IPS-11a (cell line): ENCODE data around the gene CAPN5.

Experiments
- H3K4me3 ChIP-seq: one replicate; pipeline ENCODE4 v1.5.1; 2013; ENCODE audit warnings: low read depth, low read length, control low read depth

CAPN5 gene

GRCh38 chr11:77144857-77145428 is 78.2 kb downstream of the CAPN5 start:
- H3K4me3 ChIP-seq, result no peak overlapping the region

DNA sequence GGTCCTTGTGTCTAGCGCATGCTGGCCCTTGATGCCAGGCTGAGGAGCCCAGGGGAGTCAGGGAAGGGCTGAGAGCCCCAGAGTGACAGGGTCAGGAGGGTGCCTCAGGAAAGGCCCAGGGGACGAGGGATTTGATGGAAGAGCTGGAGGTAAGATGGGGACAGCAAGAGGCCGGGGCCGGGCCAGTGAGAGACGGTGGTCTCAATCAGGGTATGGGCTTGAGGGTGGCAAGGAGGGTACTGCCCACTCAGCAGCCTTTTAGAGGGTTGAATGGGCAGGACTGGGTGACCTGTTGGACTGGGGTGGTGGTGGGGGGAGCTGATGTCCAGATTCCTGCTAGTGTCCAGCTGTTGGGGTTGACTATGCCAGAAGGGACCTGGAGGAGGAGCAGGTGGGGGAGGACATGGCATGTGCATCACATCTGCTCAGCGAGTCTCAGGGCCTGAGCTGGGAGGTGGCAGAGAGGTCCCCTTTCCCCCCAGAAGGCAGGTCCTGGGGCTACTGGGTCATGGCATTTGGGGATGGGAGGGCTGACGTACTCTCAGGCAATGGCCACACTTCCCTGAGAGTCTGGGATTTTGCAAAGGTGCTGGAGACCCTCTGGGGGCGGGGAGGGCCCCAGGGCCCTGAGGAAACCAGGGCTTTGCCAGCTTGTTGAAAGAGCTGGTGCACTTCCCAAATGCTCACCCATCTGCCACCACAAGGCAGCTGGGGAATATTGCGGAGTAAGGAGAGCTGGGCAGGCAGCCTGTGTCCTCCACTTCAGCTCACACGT is 79.7 kb downstream of the CAPN5 start:
- H3K4me3 ChIP-seq, result no peak overlapping the region

DNA sequence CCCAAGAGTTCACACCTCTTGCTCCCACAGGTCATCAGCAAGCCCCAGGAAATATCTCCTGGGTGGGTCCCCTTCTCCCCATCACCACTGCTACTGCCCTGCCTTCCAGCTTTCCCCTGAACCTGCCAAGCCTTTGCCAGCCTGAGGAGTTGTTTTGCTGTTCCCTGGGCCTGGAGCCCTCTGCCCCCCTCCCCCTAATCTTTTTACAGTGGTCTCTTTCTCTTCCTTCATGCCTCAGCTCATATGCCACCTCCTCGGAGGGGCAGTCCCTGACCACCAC is 80.2 kb downstream of the CAPN5 start:
- no peak overlapping the region for H3K4me3 ChIP-seq

- peak overlapping the region; percentile 65 for H3K4me3 ChIP-seq
These were observed 81.0 kb downstream of the CAPN5 start for GRCh38 chr11:77147668-77148321.

DNA sequence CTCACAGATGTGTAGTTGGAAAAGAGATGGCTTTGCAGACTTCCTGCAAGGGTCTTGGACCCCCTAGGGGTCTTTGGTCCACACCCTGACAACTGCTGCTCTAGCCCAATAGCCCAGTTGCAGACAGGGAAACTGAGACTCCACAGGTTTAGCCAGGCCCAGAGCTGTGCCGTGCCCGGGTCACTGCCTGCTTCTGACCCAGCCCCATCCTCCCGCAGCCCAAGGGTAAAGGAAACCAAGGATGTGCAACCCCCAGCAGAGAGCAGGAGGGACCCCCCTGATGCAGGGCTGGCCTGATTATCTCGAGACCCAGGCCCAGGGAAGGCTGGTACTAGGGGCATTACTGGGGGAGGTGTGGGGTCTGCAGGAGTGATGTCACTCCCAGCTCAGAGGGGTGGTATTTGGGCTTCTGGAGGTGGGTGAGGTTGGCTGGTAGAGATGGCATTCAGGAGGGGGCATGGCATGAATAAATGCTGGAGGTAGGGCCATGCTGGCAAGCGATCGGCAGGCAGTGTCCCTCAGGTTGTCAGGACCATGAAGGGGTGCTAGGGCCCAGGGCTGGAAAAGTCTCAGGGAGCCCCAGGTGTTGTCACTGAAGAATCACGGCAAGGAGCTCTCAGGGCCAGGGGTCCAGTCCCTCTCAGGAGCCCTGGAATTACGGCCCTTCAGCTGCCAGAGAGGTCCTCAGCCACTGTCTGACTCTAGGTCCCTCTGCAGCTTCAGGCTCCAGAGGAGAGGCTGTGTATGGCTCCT is 82.4 kb downstream of the CAPN5 start:
- no peak overlapping the region for H3K4me3 ChIP-seq

DNA sequence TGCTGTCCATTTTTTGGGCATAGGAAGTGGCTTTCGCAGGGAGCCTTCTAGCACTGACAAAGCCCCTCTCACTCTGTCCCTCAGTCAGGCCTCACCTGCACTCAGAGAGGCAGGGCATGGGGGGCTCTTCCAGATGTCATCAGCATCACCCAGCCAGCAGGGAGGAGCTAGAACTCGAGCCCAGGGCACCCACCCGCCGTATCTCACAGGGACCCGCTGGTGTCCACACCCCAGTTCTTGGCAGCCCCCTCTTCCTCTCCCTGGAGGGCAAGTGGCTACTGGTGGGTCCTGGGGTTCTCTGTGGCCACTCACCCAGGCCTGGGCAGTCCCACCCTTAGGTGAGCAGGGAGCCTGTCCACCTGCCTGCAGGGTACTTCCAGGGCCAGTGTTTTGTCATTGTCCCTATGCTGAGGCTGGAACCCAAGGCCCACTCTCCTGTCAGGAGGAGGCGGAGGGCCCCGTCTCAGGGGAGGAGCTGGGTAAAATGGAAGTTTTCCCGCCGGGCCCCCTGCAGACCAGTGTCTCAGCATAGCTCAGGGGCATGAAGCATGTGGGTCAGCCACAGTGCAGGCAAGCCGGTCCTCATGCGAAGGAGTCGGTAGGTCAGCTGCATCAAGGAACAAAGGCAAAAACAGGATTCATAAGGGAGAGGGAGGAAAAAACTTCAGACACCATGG is 83.1 kb downstream of the CAPN5 start:
- no peak overlapping the region for H3K4me3 ChIP-seq

DNA sequence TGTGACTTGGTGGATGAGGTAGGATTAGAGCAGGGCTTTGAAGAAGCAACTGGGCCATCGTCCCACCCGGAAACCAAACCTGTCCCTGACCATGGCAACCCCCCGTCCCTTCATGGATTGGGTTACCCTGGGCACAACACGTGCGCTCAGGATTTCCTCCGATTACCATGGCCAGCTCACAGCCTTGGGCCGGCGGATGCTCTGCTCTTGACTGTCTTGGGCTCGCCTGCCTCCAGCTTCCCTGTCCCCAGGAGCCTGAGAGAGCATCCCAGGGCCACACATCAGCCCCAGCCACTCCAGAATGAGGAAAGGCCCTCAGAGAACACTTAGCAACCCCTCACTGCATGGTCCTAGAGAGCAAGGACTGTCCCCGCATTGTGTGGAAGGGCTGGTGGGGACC is 84.1 kb downstream of the CAPN5 start:
- no peak overlapping the region for H3K4me3 ChIP-seq

- H3K4me3 ChIP-seq, result no peak overlapping the region
These were observed 85.2 kb downstream of the CAPN5 start for GRCh38 chr11:77151804-77152509.

GRCh38 chr11:77152846-77153245 is 86.1 kb downstream of the CAPN5 start:
- no peak overlapping the region for H3K4me3 ChIP-seq

- H3K4me3 ChIP-seq, result no peak overlapping the region
These were observed 86.8 kb downstream of the CAPN5 start for GRCh38 chr11:77153276-77154185.

- H3K4me3 ChIP-seq, result no peak overlapping the region
These were observed 87.8 kb downstream of the CAPN5 start for GRCh38 chr11:77154381-77155081.

GRCh38 chr11:77155082-77155475 is 88.3 kb downstream of the CAPN5 start:
- H3K4me3 ChIP-seq, result no peak overlapping the region

GRCh38 chr11:77155556-77156130 is 88.9 kb downstream of the CAPN5 start:
- no peak overlapping the region for H3K4me3 ChIP-seq

DNA sequence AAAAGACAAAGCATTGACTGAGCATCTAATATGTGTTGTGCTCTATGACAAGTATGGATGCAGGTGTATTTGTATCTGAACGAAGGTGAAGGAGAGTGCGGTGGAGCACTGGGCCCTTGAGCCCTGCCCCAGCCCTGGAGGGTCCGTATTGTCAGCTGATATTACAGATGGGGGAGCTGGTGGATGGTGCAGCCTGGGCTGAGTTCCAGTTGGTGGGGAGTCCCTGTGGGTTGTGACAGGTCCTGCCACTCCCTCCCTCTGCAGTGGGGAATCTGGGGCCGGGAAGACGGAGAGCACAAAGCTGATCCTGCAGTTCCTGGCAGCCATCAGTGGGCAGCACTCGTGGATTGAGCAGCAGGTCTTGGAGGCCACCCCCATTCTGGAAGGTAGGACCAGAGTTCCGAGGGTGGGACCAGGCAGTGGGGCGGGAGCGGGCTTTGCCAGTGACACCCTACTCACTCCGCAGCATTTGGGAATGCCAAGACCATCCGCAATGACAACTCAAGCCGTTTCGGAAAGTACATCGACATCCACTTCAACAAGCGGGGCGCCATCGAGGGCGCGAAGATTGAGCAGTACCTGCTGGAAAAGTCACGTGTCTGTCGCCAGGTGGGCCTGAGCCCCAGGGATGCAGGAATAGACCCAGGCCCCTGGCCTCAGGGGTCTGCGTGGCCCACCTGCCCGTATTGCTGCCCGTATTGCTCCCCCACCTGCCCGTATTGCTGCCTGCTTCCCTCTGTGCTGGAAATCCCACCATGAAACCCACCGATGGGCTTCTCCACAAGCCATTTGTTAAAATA is 89.8 kb downstream of the CAPN5 start:
- H3K4me3 ChIP-seq, result no peak overlapping the region

DNA sequence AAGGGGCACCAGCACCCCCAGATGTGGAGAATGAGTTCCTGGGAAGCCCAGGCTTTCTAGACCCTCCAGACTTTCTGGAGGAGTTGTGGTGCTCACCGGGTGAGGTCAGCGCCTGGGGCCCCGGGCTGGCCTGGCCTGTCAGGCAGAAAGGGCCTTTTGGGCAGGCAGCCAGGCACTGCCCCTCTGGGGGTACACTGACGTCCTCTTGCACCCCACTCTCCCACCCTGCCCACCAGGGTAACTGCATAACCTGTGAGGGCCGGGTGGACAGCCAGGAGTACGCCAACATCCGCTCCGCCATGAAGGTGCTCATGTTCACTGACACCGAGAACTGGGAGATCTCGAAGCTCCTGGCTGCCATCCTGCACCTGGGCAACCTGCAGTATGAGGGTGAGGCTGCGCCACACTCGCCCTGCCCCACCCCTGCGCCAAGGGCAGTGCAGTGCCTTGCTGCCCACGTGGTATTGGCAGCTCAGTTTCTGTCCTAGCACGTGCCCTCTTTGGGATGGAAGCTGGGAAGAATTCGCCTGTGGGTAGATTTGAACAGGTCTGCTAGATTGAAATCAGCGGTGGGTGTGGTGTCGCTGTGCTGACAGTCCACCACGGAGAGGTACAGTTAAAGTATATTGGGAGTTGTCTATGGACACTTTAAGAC is 91.4 kb downstream of the CAPN5 start:
- no peak overlapping the region for H3K4me3 ChIP-seq

DNA sequence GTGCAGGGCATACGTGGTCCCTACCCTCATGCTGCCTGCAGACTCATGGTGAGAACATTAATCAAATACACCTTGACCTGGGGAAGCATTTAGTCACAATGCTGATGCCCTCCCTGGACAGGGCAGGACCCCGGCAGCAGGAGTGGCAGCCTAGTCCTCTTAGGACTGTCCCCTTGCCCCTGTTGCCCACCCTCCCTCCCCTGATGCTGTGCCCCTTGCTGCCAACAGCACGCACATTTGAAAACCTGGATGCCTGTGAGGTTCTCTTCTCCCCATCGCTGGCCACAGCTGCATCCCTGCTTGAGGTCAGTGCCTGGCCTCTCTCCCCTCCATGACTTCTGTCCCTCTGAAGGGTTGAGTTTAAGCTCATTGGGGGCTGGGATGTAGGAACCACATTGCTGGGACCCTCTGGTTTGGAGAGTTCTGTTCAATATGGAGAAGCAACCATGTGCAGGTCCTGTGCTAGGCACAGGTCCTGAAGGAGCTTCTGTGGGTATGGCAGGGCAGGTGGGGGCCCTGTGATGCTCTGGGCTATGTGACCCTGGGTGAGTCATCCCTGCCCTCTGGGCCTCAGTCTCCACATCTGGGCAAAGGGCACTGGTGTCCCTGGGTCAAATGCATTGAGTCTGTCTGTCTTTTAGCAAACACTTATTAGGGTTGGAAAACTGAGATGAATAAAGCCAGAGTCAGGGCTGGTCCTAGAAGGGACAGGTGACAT is 92.6 kb downstream of the CAPN5 start:
- no peak overlapping the region for H3K4me3 ChIP-seq
